DND-41 (cell line): ENCODE results near the gene GAD1.

Source experiments
- ATAC-seq: fragments of 200-7000 bp; cut with Tn5 transposase; 3 replicates; pipeline ENCODE4 v1.9.1; 2021; ENCODE audit warnings: low read depth; ENCODE audit not compliant: insufficient read depth
- DNase-seq: peaks from one replicate; pipeline ENCODE4 v3.0.0-alpha.2; 2020
- H2AFZ ChIP-seq: 2 replicates; pipeline ENCODE4 v1.6.0; 2012; ENCODE audit warnings: low read depth, low read length
- H3K27ac ChIP-seq: 2 replicates; pipeline ENCODE4 v1.5.1; 2012; ENCODE audit warnings: low read length, inconsistent platforms
- H3K27me3 ChIP-seq: fragments of 200-600 bp; sonication (generic); 2 replicates; pipeline ENCODE4 v1.6.0; 2012; ENCODE audit warnings: low read length, mild to moderate bottlenecking, inconsistent platforms; ENCODE audit not compliant: insufficient read depth, poor library complexity
- H3K36me3 ChIP-seq: 2 replicates; pipeline ENCODE4 v1.5.1; 2012; ENCODE audit warnings: low read length, inconsistent platforms; ENCODE audit not compliant: insufficient read depth
- H3K4me1 ChIP-seq: 2 replicates; pipeline ENCODE4 v1.5.1; 2012; ENCODE audit warnings: mild to moderate bottlenecking, low read length; ENCODE audit not compliant: insufficient read depth
- H3K4me2 ChIP-seq: 2 replicates; pipeline ENCODE4 v1.6.0; 2012; ENCODE audit warnings: mild to moderate bottlenecking, moderate library complexity, low read length, inconsistent platforms; ENCODE audit not compliant: insufficient read depth
- H3K4me3 ChIP-seq, 2 experiments: fragments of 200-600 bp in 1 of 2; shearing (Covaris generic) in 1 of 2; 2 replicates each; pipeline ENCODE4 v1.5.1; 2012 to 2016; ENCODE audit warnings: inconsistent platforms in 2 of 2, low read length in 2 of 2, mild to moderate bottlenecking in 2 of 2, low read depth in 1 of 2, moderate library complexity in 1 of 2
- H3K79me2 ChIP-seq: 2 replicates; pipeline ENCODE4 v1.6.0; 2012; ENCODE audit warnings: low read length, inconsistent platforms; ENCODE audit not compliant: insufficient read depth
- H3K9ac ChIP-seq: 2 replicates; pipeline ENCODE4 v1.6.0; 2012; ENCODE audit warnings: low read depth, mild to moderate bottlenecking, inconsistent platforms, low read length, moderate library complexity
- H3K9me3 ChIP-seq: 2 replicates; pipeline ENCODE4 v1.5.1; 2012; ENCODE audit warnings: low read length, moderate library complexity, mild to moderate bottlenecking, inconsistent platforms; ENCODE audit not compliant: insufficient read depth, severe bottlenecking
- H4K20me1 ChIP-seq: 2 replicates; pipeline ENCODE4 v1.6.0; 2012; ENCODE audit warnings: low read length; ENCODE audit not compliant: insufficient read depth
- EZH2 ChIP-seq: IDR thresholded peaks from 3 replicates; pipeline ENCODE4 v1.6.1; 2012; ENCODE audit warnings: borderline replicate concordance, low read depth, mild to moderate bottlenecking, moderate library complexity, low read length, inconsistent platforms; ENCODE audit not compliant: severe bottlenecking
- TF ChIP-seq, protein P1 (sequence below): IDR thresholded peaks from 2 replicates; pipeline ENCODE4 v1.5.1; 2012; ENCODE audit warnings: borderline replicate concordance, low read length, moderate library complexity, mild to moderate bottlenecking; ENCODE audit not compliant: poor library complexity, severe bottlenecking; ENCODE audit errors: extremely low read depth

Gene GAD1

GRCh38 chr2:170821531-170822289 lies 5.0 kb downstream of the GAD1 start:
- Histone ChIP-seq H4K20me1 (no peaks in the 10 kb centered on the region), H3K79me2 (no peaks in the 10 kb centered on the region), H3K27ac (no peak overlapping the region), H2AFZ (no peak overlapping the region), H3K4me2 (no peak overlapping the region), H3K27me3 (peaks cover 7% of the 10 kb centered on the region), H3K36me3 (no peaks in the 10 kb centered on the region), H3K4me3 (no peak overlapping the region), H3K9ac (no peak overlapping the region), H3K9me3 (no peaks in the 10 kb centered on the region), H3K4me1 (no peaks in the 10 kb centered on the region)
- TF ChIP-seq EZH2: no peak
- TF ChIP-seq, protein P1, sequence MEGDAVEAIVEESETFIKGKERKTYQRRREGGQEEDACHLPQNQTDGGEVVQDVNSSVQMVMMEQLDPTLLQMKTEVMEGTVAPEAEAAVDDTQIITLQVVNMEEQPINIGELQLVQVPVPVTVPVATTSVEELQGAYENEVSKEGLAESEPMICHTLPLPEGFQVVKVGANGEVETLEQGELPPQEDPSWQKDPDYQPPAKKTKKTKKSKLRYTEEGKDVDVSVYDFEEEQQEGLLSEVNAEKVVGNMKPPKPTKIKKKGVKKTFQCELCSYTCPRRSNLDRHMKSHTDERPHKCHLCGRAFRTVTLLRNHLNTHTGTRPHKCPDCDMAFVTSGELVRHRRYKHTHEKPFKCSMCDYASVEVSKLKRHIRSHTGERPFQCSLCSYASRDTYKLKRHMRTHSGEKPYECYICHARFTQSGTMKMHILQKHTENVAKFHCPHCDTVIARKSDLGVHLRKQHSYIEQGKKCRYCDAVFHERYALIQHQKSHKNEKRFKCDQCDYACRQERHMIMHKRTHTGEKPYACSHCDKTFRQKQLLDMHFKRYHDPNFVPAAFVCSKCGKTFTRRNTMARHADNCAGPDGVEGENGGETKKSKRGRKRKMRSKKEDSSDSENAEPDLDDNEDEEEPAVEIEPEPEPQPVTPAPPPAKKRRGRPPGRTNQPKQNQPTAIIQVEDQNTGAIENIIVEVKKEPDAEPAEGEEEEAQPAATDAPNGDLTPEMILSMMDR: no peak
- ATAC-seq (no peak), DNase-seq (no peak)

GRCh38 chr2:170822290-170823087 lies 5.8 kb downstream of the GAD1 start:
- Histone ChIP-seq H3K27ac (no peak overlapping the region), H3K27me3 (peaks cover 9% of the 10 kb centered on the region), H3K4me3 (no peak overlapping the region), H3K9me3 (no peaks in the 10 kb centered on the region), H3K4me2 (no peak overlapping the region), H2AFZ (no peak overlapping the region), H4K20me1 (no peaks in the 10 kb centered on the region), H3K9ac (no peak overlapping the region), H3K4me1 (no peaks in the 10 kb centered on the region), H3K36me3 (no peaks in the 10 kb centered on the region), H3K79me2 (no peaks in the 10 kb centered on the region)
- DNase-seq (no peak), ATAC-seq (no peak)
- no peak for TF ChIP-seq EZH2
- TF ChIP-seq, protein P1: no peak

DNA sequence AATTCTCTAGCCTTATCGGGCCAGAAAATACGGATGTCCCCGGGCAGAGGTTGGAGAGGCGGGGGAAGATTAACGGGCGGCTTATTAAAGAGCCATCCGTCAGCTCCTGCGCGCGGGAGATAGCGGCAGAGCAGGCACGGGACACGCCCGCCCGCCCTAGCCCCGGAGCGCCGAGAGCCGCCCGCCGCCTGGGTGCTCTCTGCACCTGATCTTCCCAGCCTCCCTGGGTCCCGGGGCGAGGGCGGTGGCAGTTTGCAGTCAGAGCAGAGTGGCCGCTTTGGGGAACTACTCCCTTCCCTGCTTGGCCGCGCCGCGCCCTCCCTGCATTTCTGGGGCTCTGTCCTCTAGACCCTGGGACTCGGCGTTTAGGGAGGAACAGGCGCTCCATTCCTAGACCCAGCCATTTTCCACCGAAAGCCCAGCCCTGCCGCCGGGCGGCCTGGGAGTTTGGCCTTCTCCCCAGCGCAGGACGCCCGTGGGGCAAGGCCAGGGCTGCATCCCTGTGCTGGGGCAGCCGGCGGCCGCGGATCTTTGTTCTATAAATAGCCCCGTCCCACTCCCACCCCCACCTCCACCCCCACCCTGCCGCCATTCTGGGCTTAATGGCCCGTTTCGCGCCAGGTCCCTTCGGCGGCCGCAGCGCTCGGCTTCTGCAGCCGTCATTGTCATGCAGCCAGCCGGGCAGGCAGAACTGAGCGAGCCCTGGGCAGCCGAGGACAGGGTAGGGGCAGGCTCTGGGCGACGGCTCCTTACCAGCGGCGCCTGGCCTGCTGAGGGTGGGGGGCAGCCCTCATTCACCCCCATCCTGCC lies 6.6 kb downstream of the GAD1 start:
- Histone ChIP-seq H3K27me3 (peaks cover 13% of the 10 kb centered on the region), H3K4me1 (no peaks in the 10 kb centered on the region), H3K27ac (no peak overlapping the region), H3K4me2 (no peak overlapping the region), H4K20me1 (no peaks in the 10 kb centered on the region; the same call in 1 of the 2 replicates), H2AFZ (no peak overlapping the region), H3K4me3 (no peak overlapping the region), H3K9ac (no peak overlapping the region), H3K36me3 (no peaks in the 10 kb centered on the region), H3K79me2 (no peaks in the 10 kb centered on the region), H3K9me3 (no peaks in the 10 kb centered on the region)
- DNase-seq (no peak), ATAC-seq (no peak)
- TF ChIP-seq EZH2: no peak
- TF ChIP-seq, protein P1: no peak
